HEK293T (cell line): ENCODE measurements around the gene UVSSA.

Experiments
- CTCF ChIA-PET: fragments of 350-600 bp; formaldehyde crosslinking; extraction: SDS; loops from one replicate; lab custom pipeline; 2021; ENCODE audit warnings: antibody characterized with exemption, inconsistent platforms; lab: Yijun Ruan, JAX
- POLR2A ChIA-PET: fragments of 350-600 bp; formaldehyde crosslinking; extraction: SDS; loops from one replicate; lab custom pipeline; 2020; ENCODE audit warnings: antibody characterized with exemption, inconsistent platforms; lab: Yijun Ruan, JAX
- DNase-seq: peaks from one replicate; pipeline ENCODE4 v3.0.0; 2012; ENCODE audit warnings: mixed read lengths; ENCODE audit errors: extremely low spot score
- ARNT ChIP-seq: fragments of 450-650 bp; IDR thresholded peaks from 2 replicates; pipeline ENCODE4 v1.6.1; 2017; ENCODE audit warnings: mild to moderate bottlenecking
- BHLHE40 ChIP-seq: fragments of 450-650 bp; IDR thresholded peaks from 2 replicates; pipeline ENCODE4 v1.6.1; 2016; ENCODE audit warnings: mild to moderate bottlenecking, moderate library complexity, borderline replicate concordance
- CTBP1 ChIP-seq: fragments of 450-650 bp; IDR thresholded peaks from 2 replicates; pipeline ENCODE4 v1.6.1; 2016; ENCODE audit warnings: borderline replicate concordance
- ELF4 ChIP-seq: fragments of 450-650 bp; IDR thresholded peaks from 2 replicates; pipeline ENCODE4 v1.6.1; 2017; ENCODE audit warnings: antibody characterized with exemption
- FOXA1 ChIP-seq: fragments of 450-650 bp; IDR thresholded peaks from 2 replicates; pipeline ENCODE4 v1.6.1; 2016; ENCODE audit warnings: mild to moderate bottlenecking
- FOXK2 ChIP-seq: fragments of 450-650 bp; IDR thresholded peaks from 2 replicates; pipeline ENCODE4 v1.6.1; 2016; ENCODE audit warnings: mild to moderate bottlenecking
- FOXM1 ChIP-seq: fragments of 450-650 bp; IDR thresholded peaks from 2 replicates; pipeline ENCODE4 v1.6.1; 2017; ENCODE audit warnings: mild to moderate bottlenecking, borderline replicate concordance
- HDGF ChIP-seq: fragments of 450-650 bp; IDR thresholded peaks from 2 replicates; pipeline ENCODE4 v1.6.1; 2017; ENCODE audit warnings: antibody characterized with exemption, borderline replicate concordance
- L3MBTL2 ChIP-seq: fragments of 450-650 bp; conservative IDR thresholded peaks from 2 replicates; pipeline ENCODE4 v1.6.1; 2016; ENCODE audit warnings: mild to moderate bottlenecking
- LEF1 ChIP-seq: fragments of 450-650 bp; IDR thresholded peaks from 2 replicates; pipeline ENCODE4 v1.6.1; 2017; ENCODE audit warnings: mild to moderate bottlenecking, borderline replicate concordance
- NFRKB ChIP-seq: fragments of 450-650 bp; IDR thresholded peaks from 2 replicates; pipeline ENCODE4 v1.6.1; 2016; ENCODE audit warnings: mild to moderate bottlenecking, moderate library complexity
- SP1 ChIP-seq: fragments of 450-650 bp; IDR thresholded peaks from 2 replicates; pipeline ENCODE4 v1.6.1; 2017
- SUZ12 ChIP-seq: fragments of 450-650 bp; IDR thresholded peaks from 2 replicates; pipeline ENCODE4 v1.6.1; 2016; ENCODE audit warnings: mild to moderate bottlenecking
- TARDBP ChIP-seq: fragments of 450-650 bp; IDR thresholded peaks from 2 replicates; pipeline ENCODE4 v1.6.1; 2016
- ZNF384 ChIP-seq: fragments of 450-650 bp; IDR thresholded peaks from 2 replicates; pipeline ENCODE4 v1.6.1; 2016
- TF ChIP-seq, protein P1 (sequence below): fragments of 450-650 bp; IDR thresholded peaks from 2 replicates; pipeline ENCODE4 v1.6.1; 2016

UVSSA gene

DNA sequence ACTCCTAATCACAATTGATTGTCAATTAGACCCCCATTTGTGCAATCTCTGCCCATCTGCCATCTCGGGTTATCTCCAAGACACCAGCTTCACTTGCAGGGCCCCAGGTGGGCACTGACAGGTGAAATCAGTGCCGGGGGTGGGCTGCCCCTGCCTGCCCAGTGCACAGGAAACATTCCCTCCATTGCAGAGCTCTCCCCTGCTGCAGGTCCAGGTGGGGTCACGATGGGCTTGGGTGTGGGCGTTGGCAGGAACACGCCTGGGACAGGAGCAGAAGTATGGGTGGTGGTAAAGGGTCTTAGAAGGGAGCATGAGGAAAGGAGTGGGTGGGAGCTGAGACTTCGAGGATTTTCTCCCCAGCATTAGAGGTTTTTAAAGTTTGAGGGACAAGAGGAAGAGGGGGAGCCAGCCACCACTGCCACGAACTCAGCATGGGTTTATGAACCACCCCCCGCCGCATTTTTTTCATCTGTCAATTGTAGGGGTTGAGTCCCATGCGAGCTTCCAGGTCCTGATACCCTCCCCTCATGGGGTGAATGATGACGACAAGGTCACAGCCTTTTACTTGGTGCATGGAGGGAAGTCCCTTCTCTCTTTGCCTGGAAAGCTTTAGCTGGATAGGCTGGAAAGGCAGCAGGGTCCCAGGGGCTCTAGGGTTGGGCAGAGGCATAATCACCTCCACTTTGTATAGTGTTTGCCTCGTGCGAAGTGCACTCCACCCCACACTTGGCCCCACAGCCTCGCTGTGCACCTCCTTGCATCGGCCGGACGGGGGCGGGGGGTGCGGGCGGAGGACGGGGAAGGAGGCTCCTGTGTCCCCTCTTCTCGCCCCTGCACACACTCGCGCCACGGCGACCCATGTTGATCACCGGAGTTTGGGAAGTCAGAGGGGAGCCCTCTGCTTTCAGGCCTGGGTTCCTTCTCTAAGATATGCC, 62.8 kb downstream of the UVSSA start:
- TF ChIP-seq ZNF384, result no peak
- TF ChIP-seq FOXM1, result no peak
- no peak for TF ChIP-seq FOXA1
- TF ChIP-seq ARNT, result no peak
- no peak for TF ChIP-seq ELF4
- TF ChIP-seq FOXK2, result no peak
- no peak for TF ChIP-seq TARDBP
- no peak for TF ChIP-seq CTBP1
- TF ChIP-seq SP1, result no peak
- TF ChIP-seq SUZ12, result no peak
- ChIA-PET POLR2A (no interaction called here), CTCF (no interaction called here)
- no peak for DNase-seq

DNA sequence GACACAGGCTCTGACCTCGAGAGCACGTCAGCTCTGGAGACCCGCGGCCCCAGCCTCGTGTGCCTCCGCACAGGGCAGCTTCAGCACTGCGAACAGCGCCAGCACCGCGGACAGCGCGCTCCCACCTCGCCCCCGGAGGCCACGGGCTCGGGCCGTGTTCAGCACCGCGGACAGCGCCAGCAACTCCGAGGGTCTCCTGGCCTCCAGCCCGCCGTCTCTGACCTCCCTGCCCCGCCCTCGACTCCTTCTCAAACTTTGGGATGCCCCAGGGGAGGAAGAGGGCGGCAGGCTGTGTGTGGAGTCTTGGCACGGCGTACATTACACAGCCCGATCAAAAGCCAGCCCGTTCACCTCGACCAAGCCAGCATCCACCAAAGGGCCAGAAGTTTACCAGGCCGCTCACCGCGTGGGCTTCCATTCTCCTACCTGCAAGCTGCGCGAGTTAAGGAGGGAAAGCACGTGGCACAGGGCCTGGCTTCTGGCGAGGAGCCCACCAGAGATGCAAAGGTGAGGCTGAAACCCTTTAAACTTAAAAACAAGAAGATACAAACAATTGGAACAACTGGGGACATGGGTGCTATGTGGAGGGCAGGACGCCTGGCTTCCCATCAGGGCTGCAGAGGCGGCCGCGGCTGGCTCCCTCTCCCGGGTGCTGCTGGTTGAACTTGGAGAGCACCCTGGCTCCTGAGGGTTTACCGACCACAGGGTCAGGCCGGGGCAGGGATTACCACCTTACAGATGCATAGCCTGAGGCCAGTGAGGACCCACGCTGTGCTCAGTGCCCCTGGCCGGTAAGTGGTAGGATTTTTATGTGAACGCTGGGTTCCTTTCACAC, 63.7 kb downstream of the UVSSA start:
- POLR2A ChIA-PET, result no interaction called here

DNA sequence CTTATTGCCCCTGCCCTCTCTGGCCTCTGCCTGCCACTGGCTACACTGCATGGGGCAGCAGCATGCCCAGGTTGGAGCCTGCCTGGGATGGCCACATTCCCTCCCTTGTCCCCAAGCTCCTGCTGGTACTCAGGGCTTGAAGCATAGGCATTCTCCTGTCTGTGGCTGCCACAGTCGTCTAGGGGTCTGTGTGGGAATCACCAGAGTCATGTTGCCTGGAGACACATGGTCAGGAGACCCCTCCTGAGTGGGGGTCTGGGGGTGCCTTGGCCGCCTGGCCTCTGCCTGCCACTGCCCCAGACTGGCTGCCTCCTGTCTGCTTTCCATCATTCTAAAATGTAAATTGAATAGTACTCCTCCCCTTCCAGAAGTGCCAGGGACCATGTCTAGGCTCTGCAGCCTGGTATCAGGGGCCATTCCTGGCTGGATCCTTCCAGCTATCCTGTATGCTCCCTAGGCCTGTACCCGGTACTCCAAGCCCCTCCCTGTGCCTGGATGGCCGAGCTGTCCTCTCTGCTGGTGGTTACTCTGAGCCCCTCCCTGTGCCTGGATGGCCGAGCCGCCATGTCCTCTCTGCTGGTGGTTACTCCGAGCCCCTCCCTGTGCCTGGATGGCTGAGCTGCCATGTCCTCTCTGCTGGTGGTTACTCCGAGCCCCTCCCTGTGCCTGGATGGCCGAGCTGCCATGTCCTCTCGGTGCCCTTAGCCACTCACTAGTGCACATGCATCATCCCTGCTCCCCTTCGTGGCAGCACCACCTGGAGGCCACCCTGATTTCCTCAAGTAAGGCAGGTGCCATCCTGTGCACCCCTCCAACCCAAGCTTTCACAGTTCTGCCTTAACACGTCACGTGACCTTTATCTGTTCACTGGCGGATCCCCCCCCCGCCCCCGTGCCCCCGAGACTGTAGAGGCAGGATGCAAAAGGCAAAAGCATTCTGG, 64.7 kb downstream of the UVSSA start:
- DNase-seq, result no peak
- no peak for TF ChIP-seq FOXA1
- TF ChIP-seq LEF1, result no peak
- ChIA-PET POLR2A (no interaction called here), CTCF (no interaction called here)

More for the DNA sequence above, 63.7 kb downstream of the UVSSA start:
- DNase-seq, result peak; percentile 88
- CTCF ChIA-PET, result no interaction called here
- TF ChIP-seq BHLHE40 (no peak), FOXA1 (no peak), FOXK2 (no peak), NFRKB (no peak), ELF4 (no peak), TARDBP (no peak), FOXM1 (no peak), L3MBTL2 (no peak), SUZ12 (no peak), LEF1 (no peak), ZNF384 (no peak)
- TF ChIP-seq, protein P1, sequence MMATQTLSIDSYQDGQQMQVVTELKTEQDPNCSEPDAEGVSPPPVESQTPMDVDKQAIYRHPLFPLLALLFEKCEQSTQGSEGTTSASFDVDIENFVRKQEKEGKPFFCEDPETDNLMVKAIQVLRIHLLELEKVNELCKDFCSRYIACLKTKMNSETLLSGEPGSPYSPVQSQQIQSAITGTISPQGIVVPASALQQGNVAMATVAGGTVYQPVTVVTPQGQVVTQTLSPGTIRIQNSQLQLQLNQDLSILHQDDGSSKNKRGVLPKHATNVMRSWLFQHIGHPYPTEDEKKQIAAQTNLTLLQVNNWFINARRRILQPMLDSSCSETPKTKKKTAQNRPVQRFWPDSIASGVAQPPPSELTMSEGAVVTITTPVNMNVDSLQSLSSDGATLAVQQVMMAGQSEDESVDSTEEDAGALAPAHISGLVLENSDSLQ, result no peak

DNA sequence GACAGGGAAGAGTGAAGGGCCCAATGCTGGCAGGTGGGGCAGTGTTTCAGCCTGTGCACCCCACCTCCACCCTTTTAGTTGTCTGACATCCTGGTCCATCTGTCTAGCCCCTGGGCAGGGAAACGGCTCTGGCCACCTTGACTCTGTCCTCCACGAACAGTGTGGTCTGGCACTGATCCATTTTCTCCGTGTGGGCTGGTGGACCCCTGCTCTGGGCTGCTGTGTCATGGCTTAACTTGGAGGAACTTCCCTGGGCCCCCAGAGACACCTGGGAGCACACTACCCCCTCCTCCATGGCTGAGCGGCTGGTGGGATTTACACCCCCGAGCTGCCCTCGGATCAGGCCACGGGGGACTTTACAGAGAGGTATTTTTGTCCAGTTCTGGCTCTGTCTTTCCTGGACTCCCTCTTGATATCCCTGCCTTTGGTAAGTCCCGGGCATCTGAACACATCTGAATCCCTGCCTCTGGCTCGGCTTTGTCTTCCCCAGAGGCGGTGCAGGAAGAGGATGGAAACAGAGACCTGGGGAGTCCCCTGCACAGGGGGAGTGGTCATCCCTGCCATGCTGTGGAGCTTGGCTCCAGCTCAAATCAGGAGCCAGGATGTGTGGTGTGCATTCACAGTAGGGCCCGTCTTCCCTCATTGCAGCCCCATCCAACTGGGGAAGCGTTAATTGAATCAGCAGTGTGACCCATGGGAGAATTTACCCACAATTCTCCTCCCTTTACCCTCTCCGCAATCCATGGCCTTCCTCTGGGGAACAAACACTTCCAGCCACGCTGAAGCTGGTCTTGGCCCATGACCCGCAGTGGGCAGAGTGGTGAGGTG, 65.6 kb downstream of the UVSSA start:
- TF ChIP-seq ZNF384 (no peak), SP1 (no peak), CTBP1 (no peak), LEF1 (no peak), FOXK2 (no peak), ELF4 (no peak), SUZ12 (no peak), HDGF (no peak), ARNT (no peak), TARDBP (no peak), NFRKB (no peak), BHLHE40 (no peak), L3MBTL2 (no peak), FOXA1 (no peak), FOXM1 (no peak)
- TF ChIP-seq, protein P1, result no peak
- CTCF ChIA-PET, result no interaction called here
- no peak for DNase-seq
- POLR2A ChIA-PET, result no interaction called here

DNA sequence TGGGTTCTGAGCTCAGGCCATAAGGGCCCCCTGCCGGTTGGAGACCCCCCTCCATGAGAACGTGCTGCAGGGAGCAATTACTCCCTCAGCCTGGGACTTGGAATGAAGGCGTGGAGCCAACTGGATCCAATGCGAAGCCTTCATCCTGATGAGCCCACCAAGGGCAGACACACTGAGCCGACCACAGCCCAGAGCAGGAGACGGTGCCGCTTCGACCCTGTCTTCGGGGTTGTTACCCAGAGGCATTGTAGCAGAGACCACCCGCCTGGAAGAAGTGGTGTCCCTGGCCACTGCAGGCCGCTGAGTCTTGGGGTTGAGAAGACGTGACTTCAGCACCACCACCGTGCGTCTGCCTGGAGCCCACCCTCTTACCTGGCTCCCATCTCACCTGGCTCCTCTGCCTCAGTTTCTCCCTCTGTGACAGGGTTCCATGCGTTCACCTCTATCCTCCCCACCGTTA, 66.2 kb downstream of the UVSSA start:
- CTCF ChIA-PET, result interaction anchor here (0.6 kb wide), 1 partner anchor 136 kb away, joined by 3 read pairs; no protein-coding TSS in a partner anchor
- TF ChIP-seq SUZ12 (no peak), FOXA1 (no peak), FOXM1 (no peak), ELF4 (no peak), L3MBTL2 (no peak), LEF1 (no peak), SP1 (no peak), ZNF384 (no peak), CTBP1 (no peak)
- no peak for DNase-seq
- POLR2A ChIA-PET, result no interaction called here
